GM12878 (cell line): ENCODE data around the gene RNLS. TPM values are rescaled to one million over a fixed set of nuclear protein-coding genes. Genes with fewer than 3 reads are reported as not detected.

Experiments
- ATAC-seq: fragments of 200-7000 bp; cut with Tn5 transposase; 3 replicates; pipeline ENCODE4 v1.9.1; 2020; ENCODE audit warnings: mild to moderate bottlenecking, moderate library complexity
- BruUV-seq: library from RNA; stranded (reverse); fragments of 400-500 nt; replicated peaks from 2 replicates; lab custom pipeline; 2021; lab: Mats Ljungman, UMichigan
- CTCF ChIA-PET: fragments of 300-600 bp; sonication (Branson Sonifier 250); formaldehyde crosslinking; extraction: SDS; loops from one replicate; lab custom pipeline; 2021; ENCODE audit warnings: inconsistent platforms; lab: Yijun Ruan, JAX
- POLR2A ChIA-PET: fragments of 350-600 bp; formaldehyde crosslinking; extraction: SDS; loops from one replicate; lab custom pipeline; 2021; ENCODE audit warnings: inconsistent platforms; lab: Charles Lee
- RAD21 ChIA-PET: fragments of 300-600 bp; sonication (Branson Sonifier 250); formaldehyde crosslinking; loops from one replicate; lab custom pipeline; 2023; ENCODE audit warnings: antibody characterized with exemption; ENCODE audit not compliant: unreplicated experiment; lab: Charles Lee
- SMC1A ChIA-PET: fragments of 300-600 bp; sonication (Branson Sonifier 250); formaldehyde crosslinking; loops from one replicate; lab custom pipeline; 2023; ENCODE audit not compliant: unreplicated experiment, uncharacterized antibody; lab: Charles Lee
- DNase-seq: peaks from one replicate; pipeline ENCODE4 v3.0.0-alpha.2; 2011; ENCODE audit warnings: low read depth, low spot score
- FAIRE-seq: peaks from 3 replicates; lab custom pipeline; 2011; peaks lifted over from hg19 to GRCh38; lab: Jason Lieb, UNC
- H2AFZ ChIP-seq: 2 replicates; pipeline ENCODE4 v1.6.0; 2011; ENCODE audit warnings: low read depth, low read length, control low read depth; ENCODE audit not compliant: control insufficient read depth
- H3K27ac ChIP-seq: 2 replicates; pipeline ENCODE4 v1.5.1; 2011; ENCODE audit warnings: control low read depth; ENCODE audit not compliant: control insufficient read depth, insufficient read depth
- H3K27me3 ChIP-seq, 2 experiments: replicated peaks in 1 of 2; 2 replicates each; pipeline versions ENCODE4 v1.6.0 to v1.6.1; 2011; ENCODE audit warnings: low read length in 1 of 2; ENCODE audit not compliant: control insufficient read depth in 2 of 2, insufficient read depth in 2 of 2
- H3K36me3 ChIP-seq, 2 experiments: 2 replicates each; pipeline ENCODE4 v1.5.1; 2011; ENCODE audit warnings: low read length in 1 of 2; ENCODE audit not compliant: control insufficient read depth in 2 of 2, insufficient read depth in 2 of 2
- H3K4me1 ChIP-seq: 2 replicates; pipeline ENCODE4 v1.6.1; 2011; ENCODE audit warnings: mild to moderate bottlenecking, low read length, moderate library complexity, mixed read lengths; ENCODE audit not compliant: control insufficient read depth, insufficient read depth
- H3K4me2 ChIP-seq: 2 replicates; pipeline ENCODE4 v1.6.0; 2011; ENCODE audit warnings: control low read depth; ENCODE audit not compliant: control insufficient read depth, insufficient read depth
- H3K4me3 ChIP-seq: fragments of 200-600 bp; sonication (generic); 2 replicates; pipeline ENCODE4 v1.5.1; 2016
- H3K79me2 ChIP-seq: 2 replicates; pipeline ENCODE4 v1.6.0; 2011; ENCODE audit warnings: low read length; ENCODE audit not compliant: control insufficient read depth, insufficient read depth
- H3K9ac ChIP-seq: 2 replicates; pipeline ENCODE4 v1.8.0; 2011; ENCODE audit warnings: low read length, control low read depth, mixed read lengths; ENCODE audit not compliant: control insufficient read depth, insufficient read depth
- H3K9me3 ChIP-seq: replicated peaks from 3 replicates; pipeline ENCODE4 v1.5.1; 2011; ENCODE audit warnings: mild to moderate bottlenecking, low read length; ENCODE audit not compliant: control insufficient read depth, insufficient read depth
- H4K20me1 ChIP-seq: 2 replicates; pipeline ENCODE4 v1.6.0; 2011; ENCODE audit not compliant: control insufficient read depth, insufficient read depth
- BACH1 ChIP-seq: fragments of 450-650 bp; IDR thresholded peaks from 2 replicates; pipeline ENCODE4 v1.6.1; 2017; ENCODE audit warnings: mild to moderate bottlenecking, borderline replicate concordance
- CEBPB ChIP-seq, 2 experiments: fragments of 150-350 bp in 1 of 2; IDR thresholded peaks; 2 replicates each; pipeline ENCODE4 v1.6.1; 2012 to 2014; ENCODE audit warnings: low read depth in 2 of 2, low read length in 2 of 2, borderline replicate concordance in 1 of 2, inconsistent platforms in 1 of 2
- CEBPZ ChIP-seq: fragments of 150-350 bp; IDR thresholded peaks from 2 replicates; pipeline ENCODE4 v1.6.1; 2016; ENCODE audit warnings: low read depth, low read length
- CHD1 ChIP-seq: IDR thresholded peaks from 2 replicates; pipeline ENCODE4 v1.6.1; 2012; ENCODE audit warnings: low read depth, low read length, improper control_type of control experiment
- DPF2 ChIP-seq: fragments of 450-650 bp; IDR thresholded peaks from 2 replicates; pipeline ENCODE4 v1.6.1; 2017; ENCODE audit warnings: mild to moderate bottlenecking
- FOXM1 ChIP-seq: IDR thresholded peaks from 2 replicates; pipeline ENCODE4 v1.6.1; 2012; ENCODE audit warnings: low read depth, mild to moderate bottlenecking, inconsistent platforms, low read length, moderate library complexity
- HDAC2 ChIP-seq: fragments of 200-600 bp; sonication (generic); IDR thresholded peaks from 2 replicates; pipeline ENCODE4 v1.6.1; 2017
- KAT2A ChIP-seq: conservative IDR thresholded peaks from 2 replicates; pipeline ENCODE4 v1.6.1; 2011; ENCODE audit warnings: low read depth, low read length; ENCODE audit not compliant: control insufficient read depth
- MEF2B ChIP-seq: fragments of 450-650 bp; IDR thresholded peaks from 2 replicates; pipeline ENCODE4 v1.6.1; 2018; ENCODE audit warnings: mild to moderate bottlenecking, moderate library complexity; ENCODE audit not compliant: partially characterized antibody, poor library complexity, severe bottlenecking
- MTA3 ChIP-seq: IDR thresholded peaks from 2 replicates; pipeline ENCODE4 v1.6.1; 2012; ENCODE audit warnings: low read length, inconsistent platforms, borderline replicate concordance
- PBX3 ChIP-seq: IDR thresholded peaks from 2 replicates; pipeline ENCODE4 v1.6.1; 2011; ENCODE audit warnings: mild to moderate bottlenecking, low read depth, low read length, moderate library complexity; ENCODE audit not compliant: insufficient replicate concordance
- RUNX3 ChIP-seq: IDR thresholded peaks from 2 replicates; pipeline ENCODE4 v1.6.1; 2012; ENCODE audit warnings: low read length, inconsistent platforms
- SMAD1 ChIP-seq: fragments of 450-650 bp; IDR thresholded peaks from 2 replicates; pipeline ENCODE4 v1.6.1; 2018; ENCODE audit warnings: mild to moderate bottlenecking, low read depth; ENCODE audit not compliant: partially characterized antibody
- SUPT20H ChIP-seq: IDR thresholded peaks from 2 replicates; pipeline ENCODE4 v1.6.1; 2011; ENCODE audit warnings: low read depth, mild to moderate bottlenecking, low read length, moderate library complexity, borderline replicate concordance; ENCODE audit not compliant: control insufficient read depth
- USF1 ChIP-seq: IDR thresholded peaks from 2 replicates; pipeline ENCODE4 v1.6.1; 2011; ENCODE audit warnings: borderline replicate concordance, low read depth, mild to moderate bottlenecking, moderate library complexity, mixed read lengths, low read length; ENCODE audit not compliant: insufficient read depth; ENCODE audit errors: extremely low read length
- WGBS: methylation state at CpG from one replicate; pipeline ENCODE4 v1.1.6; 2016; ENCODE audit warnings: low lambda C conversion rate; ENCODE audit not compliant: insufficient replicate concordance, insufficient coverage; ENCODE audit errors: missing lambda C conversion rate; 5-methylcytosine and 5-hydroxymethylcytosine counted together
- in situ Hi-C: fragments of 300-500 bp; cut with MboI; formaldehyde crosslinking; loops from 9 replicates; pipeline ENCODE4 v1.14.3; 2018; ENCODE audit warnings: mixed read lengths
- intact Hi-C: fragments of 100-400 bp; cut with micrococcal nuclease; formaldehyde crosslinking; loops from one replicate; pipeline ENCODE4 v1.14.2; 2022; ENCODE audit not compliant: unreplicated experiment
- polyA plus RNA-seq, 11 experiments: library from polyadenylated mRNA; depleted of rRNA in 4 of 11; unstranded in 6 of 11; stranded (reverse) in 5 of 11; fragments of >200 nt; fragmentation: Nextera tagmentation in 4 of 11; fragmentation: Illumina TruSeq in 1 of 11; extraction: Ambion mirVana in 4 of 11; extraction: Trizol in 1 of 11; gene quantifications; 1 replicate in 1 of 11; 2 replicates in 10 of 11; pipeline versions ENCODE4 v1.2.1 to v1.2.3, GENCODE V29; 2011 to 2016; ENCODE audit warnings: inconsistent platforms in 2 of 11, missing spikeins in 2 of 11, low read depth in 1 of 11
- total RNA-seq, 4 experiments: library from RNA; depleted of rRNA in 3 of 4; stranded (reverse); fragments of >200 nt in 3 of 4; fragmentation: Illumina TruSeq in 1 of 4; extraction: Trizol in 1 of 4; gene quantifications; 2 replicates each; pipeline versions ENCODE4 v1.2.1 to v1.2.3, GENCODE V29; 2013 to 2021

The RNLS gene
- total and polyA plus RNA-seq, 10 of the 15 experiments (the other 5 are each of a cell fraction or from before 2014, with no cell fraction given), result 3.4 to 6.7 (median 4.6) TPM

GRCh38 chr10:88508796-88509195 is 74.3 kb downstream of the RNLS start:
- Histone ChIP-seq H3K27ac (no peak overlapping the region), H3K27me3 (no peaks in the 10 kb centered on the region), H2AFZ (no peak overlapping the region), H3K4me2 (no peak overlapping the region), H4K20me1 (no peaks in the 10 kb centered on the region), H3K4me3 (no peak overlapping the region), H3K9me3 (no peaks in the 10 kb centered on the region), H3K9ac (no peak overlapping the region), H3K36me3 (no peaks in the 10 kb centered on the region), H3K79me2 (no peaks in the 10 kb centered on the region), H3K4me1 (no peaks in the 10 kb centered on the region)
- TF ChIP-seq CHD1 (no peak), PBX3 (no peak), SMAD1 (no peak), SUPT20H (no peak), USF1 (no peak), CEBPB (IDR thresholded peaks at IDR 0.05; ENCODE audit: borderline replicate concordance in 1 of 2, low read depth in 2 of 2, low read length in 2 of 2) (no peak), MTA3 (no peak), HDAC2 (no peak), MEF2B (no peak), BACH1 (no peak), FOXM1 (no peak), DPF2 (no peak), RUNX3 (no peak), KAT2A (no peak), CEBPZ (no peak)
- BruUV-seq, result no TSS peak
- ChIA-PET SMC1A (interaction anchor here (1.5 kb wide), 1 partner anchor 11 kb away, joined by 4 read pairs; no protein-coding TSS in a partner anchor), POLR2A (interaction anchor here (0.6 kb wide), 1 partner anchor 77 kb away, joined by 5 read pairs; no protein-coding TSS in a partner anchor), RAD21 (no interaction called here), CTCF (no interaction called here)
- FAIRE-seq, result no peak
- in situ Hi-C loops (no loop called here), intact Hi-C loops (no loop called here)
- DNase-seq, result no peak
- no peak for ATAC-seq
- 68% methylated on average over 3 of the region's 3 CpGs for WGBS
